H9 (cell line): ENCODE data around the gene PTPRN2. TPM values are rescaled to one million over a fixed set of nuclear protein-coding genes. Genes with fewer than 3 reads are reported as not detected.

Experiments
- DNase-seq: peaks from one replicate; pipeline ENCODE4 v3.0.0-alpha.2; 2017
- H2AFZ ChIP-seq: one replicate; pipeline ENCODE4 v1.6.1; 2013; ENCODE audit warnings: mild to moderate bottlenecking, low read length, control low read depth, moderate library complexity
- H2AK5ac ChIP-seq: 2 replicates; pipeline ENCODE4 v1.6.1; 2013; ENCODE audit warnings: low read length, control low read depth, mixed read lengths; ENCODE audit not compliant: insufficient read length
- H2BK120ac ChIP-seq: one replicate; pipeline ENCODE4 v1.6.1; 2013; ENCODE audit warnings: low read depth, mild to moderate bottlenecking, low read length, control low read depth, inconsistent platforms; ENCODE audit not compliant: poor library complexity, severe bottlenecking
- H2BK12ac ChIP-seq: 2 replicates; pipeline ENCODE4 v1.6.1; 2013; ENCODE audit warnings: low read length, control low read depth, mixed read lengths, low read depth; ENCODE audit not compliant: insufficient read length
- H2BK15ac ChIP-seq: 2 replicates; pipeline ENCODE4 v1.6.1; 2013; ENCODE audit warnings: low read depth, low read length, control low read depth
- H2BK20ac ChIP-seq: one replicate; pipeline ENCODE4 v1.6.1; 2013; ENCODE audit warnings: low read depth, mild to moderate bottlenecking, low read length, control low read depth, inconsistent platforms; ENCODE audit not compliant: poor library complexity, severe bottlenecking
- H2BK5ac ChIP-seq: 2 replicates; pipeline ENCODE4 v1.6.1; 2013; ENCODE audit warnings: low read length, control low read depth, mixed read lengths; ENCODE audit not compliant: insufficient read length
- H3K14ac ChIP-seq: 2 replicates; pipeline ENCODE4 v1.6.1; 2013; ENCODE audit warnings: low read length, control low read depth; ENCODE audit not compliant: insufficient read depth
- H3K18ac ChIP-seq: 2 replicates; pipeline ENCODE4 v1.6.1; 2013; ENCODE audit warnings: low read depth, mild to moderate bottlenecking, mixed read lengths, low read length, control low read depth; ENCODE audit not compliant: insufficient read length
- H3K23ac ChIP-seq: 2 replicates; pipeline ENCODE4 v1.6.1; 2013; ENCODE audit warnings: low read length, control low read depth, mixed read lengths, low read depth; ENCODE audit not compliant: insufficient read length
- H3K23me2 ChIP-seq: 2 replicates; pipeline ENCODE4 v1.6.1; 2013; ENCODE audit warnings: low read depth, mild to moderate bottlenecking, mixed read lengths, low read length, control low read depth; ENCODE audit not compliant: insufficient read length, poor library complexity, severe bottlenecking
- H3K27ac ChIP-seq: 2 replicates; pipeline ENCODE4 v1.5.1; 2013; ENCODE audit warnings: low read length, control low read depth, mixed read lengths, low read depth; ENCODE audit not compliant: insufficient read length
- H3K27me3 ChIP-seq: 2 replicates; pipeline ENCODE4 v1.6.1; 2013; ENCODE audit warnings: low read length, control low read depth, inconsistent platforms; ENCODE audit not compliant: insufficient read depth
- H3K4ac ChIP-seq: 2 replicates; pipeline ENCODE4 v1.6.1; 2013; ENCODE audit warnings: low read depth, mild to moderate bottlenecking, control low read depth, inconsistent platforms, low read length, moderate library complexity
- H3K4me1 ChIP-seq: 2 replicates; pipeline ENCODE4 v1.6.1; 2013; ENCODE audit warnings: low read length, control low read depth, inconsistent platforms; ENCODE audit not compliant: insufficient read depth
- H3K4me2 ChIP-seq: 2 replicates; pipeline ENCODE4 v1.6.1; 2013; ENCODE audit warnings: low read length, control low read depth, mixed read lengths; ENCODE audit not compliant: insufficient read length, insufficient read depth
- H3K56ac ChIP-seq: 2 replicates; pipeline ENCODE4 v1.6.1; 2013; ENCODE audit warnings: low read depth, mild to moderate bottlenecking, mixed read lengths, low read length, control low read depth; ENCODE audit not compliant: insufficient read length
- H3K79me1 ChIP-seq: 2 replicates; pipeline ENCODE4 v1.6.1; 2013; ENCODE audit warnings: low read depth, mild to moderate bottlenecking, moderate library complexity, low read length, control low read depth, inconsistent platforms; ENCODE audit not compliant: insufficient read depth, poor library complexity, severe bottlenecking
- H3K79me2 ChIP-seq: 2 replicates; pipeline ENCODE4 v1.6.1; 2013; ENCODE audit warnings: low read length, control low read depth, inconsistent platforms; ENCODE audit not compliant: insufficient read depth
- H3K9ac ChIP-seq: 2 replicates; pipeline ENCODE4 v1.6.1; 2013; ENCODE audit warnings: low read length, control low read depth, mixed read lengths; ENCODE audit not compliant: insufficient read length; ENCODE audit errors: extremely low read depth
- H3K9me3 ChIP-seq: one replicate; pipeline ENCODE4 v1.6.1; 2013; ENCODE audit warnings: low read depth, low read length, inconsistent platforms; ENCODE audit not compliant: control insufficient read depth
- H3T11ph ChIP-seq: one replicate; pipeline ENCODE4 v1.6.1; 2013; ENCODE audit warnings: mild to moderate bottlenecking, low read length, control low read depth, inconsistent platforms
- H4K20me1 ChIP-seq: one replicate; pipeline ENCODE4 v1.6.1; 2013; ENCODE audit not compliant: control insufficient read depth, insufficient read length, insufficient read depth
- H4K5ac ChIP-seq: 2 replicates; pipeline ENCODE4 v1.6.1; 2013; ENCODE audit warnings: low read depth, mild to moderate bottlenecking, mixed read lengths, low read length, control low read depth; ENCODE audit not compliant: insufficient read length
- H4K8ac ChIP-seq: replicated peaks from 2 replicates; pipeline ENCODE4 v1.6.1; 2013; ENCODE audit warnings: low read length, control low read depth, mixed read lengths, low read depth; ENCODE audit not compliant: insufficient read length
- H4K91ac ChIP-seq: 2 replicates; pipeline ENCODE4 v1.6.1; 2013; ENCODE audit warnings: low read depth, mild to moderate bottlenecking, moderate library complexity, mixed read lengths, low read length, control low read depth; ENCODE audit not compliant: insufficient read length
- H3K27ac Mint-ChIP-seq, 3 experiments: 2 replicates in 2 of 3; 3 replicates in 1 of 3; pipeline ENCODE4 v1.8.0; 2020 to 2021; ENCODE audit warnings: mixed read lengths in 3 of 3, mild to moderate bottlenecking in 1 of 3, moderate library complexity in 1 of 3
- H3K27me3 Mint-ChIP-seq: 2 replicates; pipeline ENCODE4 v1.8.0; 2021; ENCODE audit warnings: low read depth, mild to moderate bottlenecking, moderate library complexity, mixed read lengths
- H3K36me3 Mint-ChIP-seq, 3 experiments: 2 replicates in 2 of 3; 3 replicates in 1 of 3; pipeline ENCODE4 v1.8.0; 2020 to 2021; ENCODE audit warnings: low read depth in 3 of 3, mixed read lengths in 3 of 3; ENCODE audit not compliant: insufficient read depth in 1 of 3
- H3K4me1 Mint-ChIP-seq, 2 experiments: 2 replicates each; pipeline ENCODE4 v1.8.0; 2020; ENCODE audit warnings: mixed read lengths in 2 of 2
- H3K4me3 Mint-ChIP-seq, 2 experiments: 2 replicates in 1 of 2; 3 replicates in 1 of 2; pipeline ENCODE4 v1.8.0; 2020 to 2021; ENCODE audit warnings: mild to moderate bottlenecking in 2 of 2, mixed read lengths in 2 of 2, moderate library complexity in 1 of 2
- H3K9me3 Mint-ChIP-seq, 2 experiments: 2 replicates in 1 of 2; 3 replicates in 1 of 2; pipeline ENCODE4 v1.8.0; 2020; ENCODE audit warnings: mild to moderate bottlenecking in 2 of 2, mixed read lengths in 2 of 2, moderate library complexity in 1 of 2
- WGBS: extraction: QIAGEN DNeasy Blood & Tissue Kit; methylation state at CpG from one replicate; pipeline ENCODE4 v1.1.7; 2013; ENCODE audit warnings: missing lambda C conversion rate, low lambda C conversion rate, mixed read lengths; ENCODE audit not compliant: insufficient read length; ENCODE audit errors: extremely low coverage; 5-methylcytosine and 5-hydroxymethylcytosine counted together
- total RNA-seq: library from RNA; stranded (reverse); gene quantifications from 2 replicates; pipeline ENCODE4 v1.2.1, GENCODE V29; 2021
- TF ChIP-seq, protein P1 (sequence below): fragments of 200-600 bp; sonication (generic); conservative IDR thresholded peaks from 3 replicates; pipeline ENCODE4 v1.8.0; 2021; ENCODE audit warnings: antibody characterized with exemption, mild to moderate bottlenecking

Gene PTPRN2
- total RNA-seq, 1 experiment from 2014 or later, result 5.2 TPM

GRCh38 chr7:157537056-157537455 lies 1050.6 kb downstream of the PTPRN2 start:
- H4K8ac ChIP-seq, result no peak overlapping the region
- no peak overlapping the region for H3K4ac ChIP-seq
- H2BK12ac ChIP-seq, result no peak overlapping the region
- Mint-ChIP-seq H3K36me3 (no peaks in the 10 kb centered on the region), H3K4me3 (no peak overlapping the region), H3K27ac (no peak overlapping the region), H3K4me1 (no peaks in the 10 kb centered on the region), H3K9me3 (peaks cover 8 to 9% of the 10 kb centered on the region in 2 experiments; a peak in 3 of 5 replicates), H3K27me3 (peaks cover 75% of the 10 kb centered on the region)
- no peaks in the 10 kb centered on the region for H3K79me1 ChIP-seq
- no peak overlapping the region for H3K27ac ChIP-seq
- no peaks in the 10 kb centered on the region for H3K4me1 ChIP-seq
- H4K91ac ChIP-seq, result no peak overlapping the region
- H2BK5ac ChIP-seq, result no peak overlapping the region
- H2BK120ac ChIP-seq, result no peak overlapping the region
- no peak overlapping the region for H3K23ac ChIP-seq
- H3T11ph ChIP-seq, result no peak overlapping the region
- H4K20me1 ChIP-seq, result no peaks in the 10 kb centered on the region
- no peak overlapping the region for H3K9ac ChIP-seq
- H4K5ac ChIP-seq, result no peak overlapping the region
- no peak overlapping the region for H3K56ac ChIP-seq
- no peaks in the 10 kb centered on the region for H3K9me3 ChIP-seq
- TF ChIP-seq, protein P1, sequence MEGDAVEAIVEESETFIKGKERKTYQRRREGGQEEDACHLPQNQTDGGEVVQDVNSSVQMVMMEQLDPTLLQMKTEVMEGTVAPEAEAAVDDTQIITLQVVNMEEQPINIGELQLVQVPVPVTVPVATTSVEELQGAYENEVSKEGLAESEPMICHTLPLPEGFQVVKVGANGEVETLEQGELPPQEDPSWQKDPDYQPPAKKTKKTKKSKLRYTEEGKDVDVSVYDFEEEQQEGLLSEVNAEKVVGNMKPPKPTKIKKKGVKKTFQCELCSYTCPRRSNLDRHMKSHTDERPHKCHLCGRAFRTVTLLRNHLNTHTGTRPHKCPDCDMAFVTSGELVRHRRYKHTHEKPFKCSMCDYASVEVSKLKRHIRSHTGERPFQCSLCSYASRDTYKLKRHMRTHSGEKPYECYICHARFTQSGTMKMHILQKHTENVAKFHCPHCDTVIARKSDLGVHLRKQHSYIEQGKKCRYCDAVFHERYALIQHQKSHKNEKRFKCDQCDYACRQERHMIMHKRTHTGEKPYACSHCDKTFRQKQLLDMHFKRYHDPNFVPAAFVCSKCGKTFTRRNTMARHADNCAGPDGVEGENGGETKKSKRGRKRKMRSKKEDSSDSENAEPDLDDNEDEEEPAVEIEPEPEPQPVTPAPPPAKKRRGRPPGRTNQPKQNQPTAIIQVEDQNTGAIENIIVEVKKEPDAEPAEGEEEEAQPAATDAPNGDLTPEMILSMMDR, result no peak
- no peaks in the 10 kb centered on the region for H3K27me3 ChIP-seq
- H3K79me2 ChIP-seq, result no peaks in the 10 kb centered on the region
- no peak overlapping the region for H2AFZ ChIP-seq
- H2AK5ac ChIP-seq, result no peak overlapping the region
- WGBS, result no CpG with 5 or more reads among the region's 5 CpGs
- no peaks in the 10 kb centered on the region for H3K23me2 ChIP-seq
- H3K18ac ChIP-seq, result no peak overlapping the region
- no peak overlapping the region for H3K4me2 ChIP-seq
- DNase-seq, result no peak
- H3K14ac ChIP-seq, result no peak overlapping the region
- H2BK20ac ChIP-seq, result no peak overlapping the region
- H2BK15ac ChIP-seq, result no peak overlapping the region
